ENCODE data around the gene ARMC7.
"Not testable (repeated sequence)": the region's sequence is repeated elsewhere in the genome, so short reads cannot be mapped to it uniquely, and the experiment has no call there.

The ARMC7 gene

DNA sequence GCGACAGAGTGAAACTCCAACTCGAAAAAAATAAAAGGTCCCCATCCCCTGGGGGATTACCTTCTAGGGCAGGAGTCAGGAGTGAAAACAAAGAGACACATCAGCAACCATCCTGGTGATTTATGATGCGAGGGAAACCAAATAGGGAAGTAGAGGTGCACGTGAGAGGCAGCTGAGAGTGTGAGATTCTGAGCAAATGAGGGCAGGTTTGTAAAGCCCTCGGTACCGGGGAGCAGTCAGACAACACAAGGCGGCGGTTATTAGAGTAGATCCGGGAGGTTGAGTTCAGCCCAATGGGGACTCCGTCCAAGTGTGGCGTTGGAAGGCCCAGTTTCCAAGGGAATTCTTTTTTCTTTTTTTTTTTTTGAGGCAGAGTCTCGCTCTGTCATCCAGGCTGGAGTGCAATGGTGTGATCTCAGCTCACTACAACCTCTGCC, 7.4 kb upstream of the ARMC7 start:
- DNase-seq (ENCODE audit: low read depth), result no peak

GRCh38 chr17:75103601-75104554, 5.9 kb upstream of the ARMC7 start:
- DNase-seq (ENCODE audit: low read depth), result no peak

DNA sequence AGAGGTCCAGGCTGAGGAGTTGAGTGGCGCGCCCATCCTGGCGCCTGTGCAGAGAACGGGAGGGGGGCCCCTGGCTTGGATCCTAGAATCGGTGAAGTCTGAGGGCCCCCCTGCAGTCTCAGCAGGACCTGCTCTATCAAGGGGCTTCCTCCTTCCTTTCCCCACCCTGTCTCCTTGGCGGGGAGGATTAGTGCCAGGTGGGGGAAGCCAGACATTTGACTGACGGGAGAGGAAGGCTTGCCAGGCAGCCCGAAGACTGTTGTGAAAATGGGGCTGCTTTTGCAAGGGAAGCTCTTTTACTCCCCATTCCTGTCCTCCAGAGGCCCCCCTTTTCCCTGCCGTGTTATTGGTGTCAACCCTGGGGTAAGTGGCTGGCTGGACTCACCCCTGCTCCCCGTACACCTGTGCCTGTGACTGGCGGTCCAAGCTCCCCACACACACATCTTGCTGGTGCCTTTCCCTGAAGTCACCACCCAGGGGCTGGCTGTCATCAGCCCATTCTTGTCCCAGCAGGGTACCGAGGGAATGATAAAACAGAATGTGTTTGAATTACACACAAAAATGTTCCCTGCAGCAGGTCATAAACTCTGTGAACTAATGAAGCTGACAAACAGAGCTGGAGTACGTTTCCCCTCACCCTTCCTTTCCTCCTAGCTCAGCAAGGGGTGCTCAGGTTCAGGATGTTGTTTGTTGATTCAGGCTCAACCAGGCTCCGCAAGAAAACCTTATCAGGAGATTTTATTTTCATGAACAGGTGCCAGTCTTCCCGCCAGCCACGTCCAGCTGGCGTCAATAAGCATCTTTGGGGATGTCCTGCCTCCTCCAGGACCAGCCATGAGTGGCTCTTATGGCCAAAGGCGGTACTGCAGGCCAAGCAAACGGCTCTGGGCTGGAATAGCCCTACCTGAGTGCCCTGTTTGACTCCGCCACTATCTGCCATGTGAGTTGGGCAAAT, 4.4 kb upstream of the ARMC7 start:
- no peak for DNase-seq (ENCODE audit: low read depth)

- DNase-seq (ENCODE audit: low read depth), result no peak
Observed at GRCh38 chr17:75108193-75108592, 1.6 kb upstream of the ARMC7 start.

DNA sequence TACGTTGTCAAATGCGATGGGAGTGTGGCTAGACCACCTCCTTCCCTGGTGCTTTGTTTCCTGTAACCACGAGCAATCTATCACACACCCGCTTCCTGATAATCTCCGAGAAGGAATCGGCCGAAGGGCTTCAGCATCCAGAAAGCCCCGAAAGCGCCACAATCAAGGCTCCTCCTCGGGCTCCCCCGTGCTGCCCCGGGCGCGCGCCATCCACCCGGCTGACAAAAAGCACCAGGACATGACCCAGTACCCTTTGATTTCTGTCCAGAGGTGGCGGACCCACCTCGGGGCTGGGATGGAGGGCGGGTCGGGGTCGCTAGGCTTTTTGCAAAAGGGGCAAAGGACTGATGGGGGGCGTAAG, 743 bp upstream of the ARMC7 start:
- DNase-seq (ENCODE audit: low read depth), result no peak

- DNase-seq (ENCODE audit: low read depth), result no peak
Observed at GRCh38 chr17:75110234-75110937, 617 bp downstream of the ARMC7 start.

GRCh38 chr17:75111777-75112335, 2.1 kb downstream of the ARMC7 start:
- DNase-seq (ENCODE audit: low read depth), result no peak

DNA sequence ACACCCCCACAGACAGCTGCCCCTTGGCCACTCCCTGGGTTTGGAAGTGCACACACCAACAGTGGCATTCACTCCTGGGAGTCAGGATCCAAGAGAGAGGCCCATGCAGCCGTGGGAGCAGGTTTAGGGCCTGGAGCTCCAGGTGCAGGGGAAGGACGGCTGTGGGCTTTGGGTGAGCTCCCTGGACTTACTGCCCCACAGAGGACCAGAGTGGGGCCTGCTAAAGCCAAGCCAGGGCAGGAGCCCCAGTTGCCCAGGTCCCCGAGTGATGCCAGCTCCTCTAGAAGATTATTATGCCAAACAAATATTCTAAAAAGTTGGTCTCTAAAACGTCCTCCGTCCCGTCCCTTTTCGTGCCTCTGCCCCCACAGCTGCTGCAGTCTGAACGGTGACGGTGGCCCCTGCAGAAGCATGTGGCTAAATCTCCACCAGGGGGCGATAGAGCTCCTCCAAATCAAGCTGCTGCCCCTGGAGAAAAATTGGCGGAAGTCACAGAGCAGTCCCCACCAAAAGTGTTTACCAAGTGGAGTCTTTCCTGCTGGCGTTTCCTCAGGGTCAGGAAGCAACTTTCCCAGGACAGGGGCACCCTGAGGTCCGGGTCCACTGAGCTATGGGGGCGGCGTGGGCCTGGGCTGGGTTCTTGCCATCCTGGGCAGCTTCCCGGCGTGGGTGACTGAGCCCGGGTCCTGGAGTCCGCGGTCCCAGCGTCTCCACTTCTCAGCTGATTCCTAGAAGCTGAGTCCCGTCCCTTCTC, 4.2 kb downstream of the ARMC7 start:
- peak; percentile 43 for DNase-seq (ENCODE audit: low read depth)

- no peak for DNase-seq (ENCODE audit: low read depth)
Observed at GRCh38 chr17:75114552-75115314, 5.0 kb downstream of the ARMC7 start.

- DNase-seq (ENCODE audit: low read depth), result no peak
Observed at GRCh38 chr17:75115555-75115954, 5.8 kb downstream of the ARMC7 start.

- DNase-seq (ENCODE audit: low read depth), result no peak
Observed at GRCh38 chr17:75116737-75117136, 7.0 kb downstream of the ARMC7 start.

- no peak for DNase-seq (ENCODE audit: low read depth)
Observed at GRCh38 chr17:75118307-75118706, 8.5 kb downstream of the ARMC7 start.

DNA sequence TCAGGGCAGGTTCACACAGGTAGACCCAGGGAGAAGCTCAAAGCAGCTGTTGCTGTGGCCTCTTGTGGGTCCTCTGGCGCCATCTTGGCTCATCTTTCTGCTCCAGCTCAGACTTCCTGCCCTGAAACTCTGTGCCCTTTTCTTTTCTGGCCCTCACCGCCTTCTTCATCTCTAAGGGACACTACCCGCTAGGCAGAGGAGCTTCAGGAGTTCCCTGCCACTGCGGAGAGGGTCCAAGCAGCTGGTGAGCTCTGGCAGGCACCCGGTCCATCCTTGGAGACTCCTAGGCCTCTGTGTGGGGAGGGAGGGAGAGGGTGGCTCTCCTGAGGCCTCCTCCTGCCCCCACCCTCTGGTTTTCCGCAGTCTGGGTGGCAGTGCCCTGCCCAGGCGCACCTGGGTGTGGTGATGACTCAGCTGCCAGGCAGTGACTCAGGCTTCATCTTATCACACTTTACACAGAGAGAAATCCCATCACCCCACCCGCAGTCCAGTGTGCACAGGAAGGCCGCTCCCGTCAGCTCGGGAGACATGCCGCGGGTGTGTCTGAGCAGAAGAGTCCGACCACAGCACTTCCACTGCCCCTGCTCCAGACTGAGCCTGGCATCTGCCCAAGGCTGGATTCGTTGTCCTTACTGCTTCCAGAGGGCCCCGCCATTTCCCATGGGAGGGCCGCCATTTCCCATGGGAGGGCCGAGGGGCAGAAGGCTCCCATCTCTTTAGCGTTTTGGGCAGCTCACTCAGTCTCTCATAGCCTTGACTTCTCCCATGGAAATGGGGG, 14.5 kb downstream of the ARMC7 start:
- DNase-seq (ENCODE audit: low read depth), result no peak

GRCh38 chr17:75124819-75125162, 15.0 kb downstream of the ARMC7 start:
- no peak for DNase-seq (ENCODE audit: low read depth)

DNA sequence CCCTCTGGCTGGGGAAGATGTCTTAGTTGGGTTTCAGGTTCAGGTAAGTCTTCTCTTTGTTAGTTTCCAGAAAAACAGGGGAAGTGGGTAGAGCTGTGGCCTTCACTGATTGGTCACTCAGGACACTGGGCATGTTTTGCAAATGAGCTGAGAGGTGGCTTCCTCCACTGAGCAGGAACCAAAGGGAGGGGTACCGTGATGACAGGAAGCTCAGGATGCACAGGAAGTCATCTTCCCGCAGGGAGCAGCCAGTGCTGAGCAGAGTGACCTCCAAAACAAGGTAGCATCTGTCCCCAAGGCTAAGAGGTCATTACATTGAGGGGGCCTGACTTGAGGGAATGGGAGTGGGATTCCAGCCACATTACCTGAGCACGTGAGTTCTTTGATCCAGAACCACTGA, 16.2 kb downstream of the ARMC7 start:
- DNase-seq (ENCODE audit: low read depth), result no peak

GRCh38 chr17:75126954-75127353, 17.2 kb downstream of the ARMC7 start:
- DNase-seq (ENCODE audit: low read depth), result no peak

- not testable (repeated sequence) for DNase-seq (ENCODE audit: low read depth)
Observed at GRCh38 chr17:75127936-75128335, 18.2 kb downstream of the ARMC7 start.

- DNase-seq (ENCODE audit: low read depth), result no peak
Observed at GRCh38 chr17:75128694-75129505, 19.1 kb downstream of the ARMC7 start.

GRCh38 chr17:75129576-75129975, 19.8 kb downstream of the ARMC7 start:
- DNase-seq (ENCODE audit: low read depth), result no peak
